ENCODE measurements around the gene TRAFD1. TPM values are rescaled to one million over a fixed set of nuclear protein-coding genes. Genes with fewer than 3 reads are reported as not detected.

The TRAFD1 gene
- total and polyA plus RNA-seq, 2 of the 13 experiments (the other 11 are each of a cell fraction or from before 2014, with no cell fraction given): 9.5 to 20.9 TPM

DNA sequence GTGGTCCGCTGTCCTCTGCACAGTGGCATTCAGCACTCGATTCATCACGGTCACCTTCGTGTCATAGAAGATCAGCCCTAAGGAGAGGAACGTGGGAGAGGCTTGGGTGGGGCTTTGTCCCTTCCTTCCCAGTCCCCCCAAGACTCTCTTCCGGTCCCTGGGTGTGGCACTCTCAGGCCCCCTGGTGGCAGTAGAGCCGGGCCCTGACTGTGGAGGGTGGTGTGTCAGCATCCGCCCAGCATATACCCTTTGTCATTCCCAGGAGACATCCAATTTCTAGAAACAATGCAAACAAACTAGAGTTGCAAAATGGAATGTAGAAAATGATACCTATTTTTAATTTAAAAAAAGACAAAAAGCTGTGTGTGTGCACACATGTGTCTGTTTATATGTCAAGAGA lies 45.0 kb downstream of the TRAFD1 start:
- WGBS (ENCODE audit: low lambda C conversion rate): 82% methylated on average over 8 of the region's 8 CpGs
- DNase-seq (ENCODE audit: low spot score) (no peak), FAIRE-seq (no peak), ATAC-seq (peak; percentile 71)
- intact Hi-C loops (cut with micrococcal nuclease; ENCODE audit: unreplicated experiment) (loop anchor here (5.0 kb wide), 1 partner anchor 58 kb away; no protein-coding TSS in a partner anchor), in situ Hi-C loops (cut with HindIII; ENCODE audit: extremely low pct_ligation_motif_present, low pct_unique_long_range_greater_than_20kb) (loop anchor here (5.0 kb wide), 1 partner anchor 58 kb away; no protein-coding TSS in a partner anchor)
- Histone ChIP-seq H3K4me2 (ENCODE audit: low read depth, low read length) (no peak overlapping the region), H3K4me1 (ENCODE audit: insufficient read depth, low read length) (no peaks in the 10 kb centered on the region), H2AFZ (ENCODE audit: low read length) (no peak overlapping the region), H3K36me3 (replicated peaks in 1 of 2; ENCODE audit: control insufficient read depth in 1 of 2, insufficient read depth in 2 of 2, low read length in 2 of 2) (peaks cover 0 to 10% of the 10 kb centered on the region in 2 experiments; a peak in 2 of 5 replicates), H3K27me3 (ENCODE audit: control insufficient read depth in 1 of 2, insufficient read depth in 2 of 2, low read length in 2 of 2) (no peaks in the 10 kb centered on the region), H4K20me1 (ENCODE audit: insufficient read depth, low read length) (no peaks in the 10 kb centered on the region), H3K27ac (ENCODE audit: extremely low read length, insufficient read depth, low read length) (no peak overlapping the region), H3K9me3 (ENCODE audit: low read length) (no peaks in the 10 kb centered on the region), H3K9ac (ENCODE audit: insufficient read depth, low read depth, low read length) (no peak overlapping the region), H3K79me2 (ENCODE audit: insufficient read depth, low read length) (no peaks in the 10 kb centered on the region), H3K4me3 (replicated peaks in 1 of 3; ENCODE audit: insufficient read depth in 1 of 3, low read depth in 2 of 3, low read length in 3 of 3) (no peak overlapping the region)
- CTCF ChIA-PET (ENCODE audit: low intra/inter-chr PET ratio, low total read pairs): interaction anchor here (1.2 kb wide), 1 partner anchor 62 kb away, joined by 3 read pairs; the partner anchor contains the start of gene NAA25
- no peak for TF ChIP-seq SNAI1 (CRISPR knock-in tag; IDR thresholded peaks at IDR 0.05; ENCODE audit: borderline replicate concordance)
- TF ChIP-seq GPN1 (CRISPR knock-in tag; IDR thresholded peaks at IDR 0.05; ENCODE audit: borderline replicate concordance): no peak
- peak; percentile 36; the same call in 1 of the 2 replicates for TF ChIP-seq RAD21 (CRISPR knock-in tag; IDR thresholded peaks at IDR 0.05)
- peak; percentile 71 for TF ChIP-seq STAG1 (CRISPR knock-in tag; IDR thresholded peaks at IDR 0.05)
- TF ChIP-seq, protein P1, sequence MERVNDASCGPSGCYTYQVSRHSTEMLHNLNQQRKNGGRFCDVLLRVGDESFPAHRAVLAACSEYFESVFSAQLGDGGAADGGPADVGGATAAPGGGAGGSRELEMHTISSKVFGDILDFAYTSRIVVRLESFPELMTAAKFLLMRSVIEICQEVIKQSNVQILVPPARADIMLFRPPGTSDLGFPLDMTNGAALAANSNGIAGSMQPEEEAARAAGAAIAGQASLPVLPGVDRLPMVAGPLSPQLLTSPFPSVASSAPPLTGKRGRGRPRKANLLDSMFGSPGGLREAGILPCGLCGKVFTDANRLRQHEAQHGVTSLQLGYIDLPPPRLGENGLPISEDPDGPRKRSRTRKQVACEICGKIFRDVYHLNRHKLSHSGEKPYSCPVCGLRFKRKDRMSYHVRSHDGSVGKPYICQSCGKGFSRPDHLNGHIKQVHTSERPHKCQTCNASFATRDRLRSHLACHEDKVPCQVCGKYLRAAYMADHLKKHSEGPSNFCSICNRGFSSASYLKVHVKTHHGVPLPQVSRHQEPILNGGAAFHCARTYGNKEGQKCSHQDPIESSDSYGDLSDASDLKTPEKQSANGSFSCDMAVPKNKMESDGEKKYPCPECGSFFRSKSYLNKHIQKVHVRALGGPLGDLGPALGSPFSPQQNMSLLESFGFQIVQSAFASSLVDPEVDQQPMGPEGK (CRISPR knock-in tag; IDR thresholded peaks at IDR 0.05): 0 out of 2 replicates have a peak, but pooled peaks have one; percentile 36
- TF ChIP-seq SMC3 (IDR thresholded peaks at IDR 0.05; ENCODE audit: low read length): peak; percentile 29; the same call in 1 of the 2 replicates
- no peak for TF ChIP-seq ZSCAN29 (CRISPR knock-in tag; conservative IDR thresholded peaks at IDR 0.05)
- no peak for TF ChIP-seq RORA (CRISPR knock-in tag; IDR thresholded peaks at IDR 0.05)
- TF ChIP-seq, protein P2, sequence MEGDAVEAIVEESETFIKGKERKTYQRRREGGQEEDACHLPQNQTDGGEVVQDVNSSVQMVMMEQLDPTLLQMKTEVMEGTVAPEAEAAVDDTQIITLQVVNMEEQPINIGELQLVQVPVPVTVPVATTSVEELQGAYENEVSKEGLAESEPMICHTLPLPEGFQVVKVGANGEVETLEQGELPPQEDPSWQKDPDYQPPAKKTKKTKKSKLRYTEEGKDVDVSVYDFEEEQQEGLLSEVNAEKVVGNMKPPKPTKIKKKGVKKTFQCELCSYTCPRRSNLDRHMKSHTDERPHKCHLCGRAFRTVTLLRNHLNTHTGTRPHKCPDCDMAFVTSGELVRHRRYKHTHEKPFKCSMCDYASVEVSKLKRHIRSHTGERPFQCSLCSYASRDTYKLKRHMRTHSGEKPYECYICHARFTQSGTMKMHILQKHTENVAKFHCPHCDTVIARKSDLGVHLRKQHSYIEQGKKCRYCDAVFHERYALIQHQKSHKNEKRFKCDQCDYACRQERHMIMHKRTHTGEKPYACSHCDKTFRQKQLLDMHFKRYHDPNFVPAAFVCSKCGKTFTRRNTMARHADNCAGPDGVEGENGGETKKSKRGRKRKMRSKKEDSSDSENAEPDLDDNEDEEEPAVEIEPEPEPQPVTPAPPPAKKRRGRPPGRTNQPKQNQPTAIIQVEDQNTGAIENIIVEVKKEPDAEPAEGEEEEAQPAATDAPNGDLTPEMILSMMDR (CRISPR knock-in tag; IDR thresholded peaks at IDR 0.05): peak; percentile 74
- BruUV-seq (replicated peaks): no TSS peak
- POLR2A ChIA-PET: no interaction called here
